KBM-7 (cell line): ENCODE measurements around the gene PNMT.

Experiments used
- DNase-seq: peaks from one replicate; pipeline ENCODE4 v3.0.0-alpha.2; 2015
- in situ Hi-C: fragments of 300-500 bp; cut with MboI; formaldehyde crosslinking; loops from 2 replicates; pipeline ENCODE4 v1.14.3; 2020; ENCODE audit warnings: low sequenced_read_pairs, low pct_unique_long_range_greater_than_20kb, mixed read lengths

PNMT gene

GRCh38 chr17:39716073-39716818, 48.0 kb downstream of the PNMT start:
- in situ Hi-C loops: no loop called here

GRCh38 chr17:39716879-39717536, 48.8 kb downstream of the PNMT start:
- in situ Hi-C loops: no loop called here
- no peak for DNase-seq

More at GRCh38 chr17:39716073-39716818, 48.0 kb downstream of the PNMT start:
- no peak for DNase-seq

GRCh38 chr17:39717660-39718059, 49.4 kb downstream of the PNMT start:
- in situ Hi-C loops: no loop called here
- DNase-seq: no peak

- in situ Hi-C loops: no loop called here
Measured at GRCh38 chr17:39719563-39720355, 51.5 kb downstream of the PNMT start.

More at GRCh38 chr17:39719563-39720355, 51.5 kb downstream of the PNMT start:
- no peak for DNase-seq
